K562 (cell line): ENCODE results near the gene CELSR3. TPM values are rescaled to one million over a fixed set of nuclear protein-coding genes. Genes with fewer than 3 reads are reported as not detected.

Source experiments
- BCL6 ChIP-seq: fragments of 250-450 bp; sonication (Bioruptor Pico); IDR thresholded peaks from 2 replicates; pipeline ENCODE4 v1.4.0; 2020
- CAMTA2 ChIP-seq: fragments of 250-450 bp; sonication (Bioruptor Pico); conservative IDR thresholded peaks from 2 replicates; pipeline ENCODE4 v1.5.1; 2022
- ERF ChIP-seq: fragments of 450-650 bp; formaldehyde crosslinking; IDR thresholded peaks from 2 replicates; pipeline ENCODE4 v1.4.0; 2020; ENCODE audit warnings: mild to moderate bottlenecking, mixed read lengths
- ESRRB ChIP-seq: fragments of 250-450 bp; sonication (Bioruptor Pico); IDR thresholded peaks from 2 replicates; pipeline ENCODE4 v1.5.0; 2020; ENCODE audit warnings: mild to moderate bottlenecking, moderate library complexity, borderline replicate concordance
- FOSL1 ChIP-seq: fragments of 200-800 bp; sonication (Bioruptor generic); conservative IDR thresholded peaks from 2 replicates; pipeline ENCODE4 v1.6.1; 2016; ENCODE audit warnings: missing genetic modification characterization, missing compliant biosample characterization
- HDAC3 ChIP-seq: fragments of 450-650 bp; IDR thresholded peaks from 2 replicates; pipeline ENCODE4 v1.6.1; 2018; ENCODE audit warnings: borderline replicate concordance, mild to moderate bottlenecking, moderate library complexity; ENCODE audit not compliant: partially characterized antibody
- MBD2 ChIP-seq: sonication (generic); IDR thresholded peaks from 2 replicates; pipeline ENCODE4 v1.6.1; 2016; ENCODE audit warnings: low read depth, borderline replicate concordance
- MCM2 ChIP-seq: fragments of 450-650 bp; IDR thresholded peaks from 2 replicates; pipeline ENCODE4 v1.6.1; 2017; ENCODE audit warnings: low read depth, mild to moderate bottlenecking
- NUFIP1 ChIP-seq: fragments of 450-650 bp; IDR thresholded peaks from 2 replicates; pipeline ENCODE4 v1.6.1; 2018; ENCODE audit not compliant: partially characterized antibody
- RFX7 ChIP-seq: fragments of 250-450 bp; sonication (Bioruptor Pico); IDR thresholded peaks from 2 replicates; pipeline ENCODE4 v1.5.1; 2021; ENCODE audit warnings: mild to moderate bottlenecking
- SIX5 ChIP-seq, 2 experiments: IDR thresholded peaks; 2 replicates each; pipeline ENCODE4 v1.6.1; 2011; ENCODE audit warnings: low read length in 2 of 2, borderline replicate concordance in 1 of 2, low read depth in 1 of 2, mild to moderate bottlenecking in 1 of 2, moderate library complexity in 1 of 2; ENCODE audit not compliant: insufficient read depth in 1 of 2
- UBTF ChIP-seq, 2 experiments: IDR thresholded peaks; 2 replicates each; pipeline ENCODE4 v1.6.1; 2012; ENCODE audit warnings: improper control_type of control experiment in 2 of 2, low read depth in 2 of 2, low read length in 2 of 2, borderline replicate concordance in 1 of 2
- ZC3H11A ChIP-seq: IDR thresholded peaks from 2 replicates; pipeline ENCODE4 v1.6.1; 2012; ENCODE audit warnings: low read depth, low read length, improper control_type of control experiment
- ZNF23 ChIP-seq: fragments of 250-450 bp; sonication (Bioruptor Pico); IDR thresholded peaks from 2 replicates; pipeline ENCODE4 v1.4.0; 2020; ENCODE audit warnings: mild to moderate bottlenecking
- ZNF277 ChIP-seq: fragments of 250-450 bp; sonication (Bioruptor Pico); IDR thresholded peaks from 2 replicates; pipeline ENCODE4 v1.8.0; 2022; ENCODE audit warnings: inconsistent platforms, mild to moderate bottlenecking, moderate library complexity, borderline replicate concordance
- ZNF407 ChIP-seq: fragments of 450-650 bp; IDR thresholded peaks from 2 replicates; pipeline ENCODE4 v1.6.1; 2016; ENCODE audit warnings: low read depth
- polyA plus RNA-seq, 8 experiments: library from polyadenylated mRNA; depleted of rRNA in 4 of 8; stranded (reverse) in 5 of 8; unstranded in 3 of 8; fragments of >200 nt; fragmentation: Nextera tagmentation in 2 of 8; fragmentation: Illumina TruSeq in 1 of 8; extraction: Ambion mirVana in 2 of 8; extraction: Trizol in 1 of 8; gene quantifications; 2 replicates each; pipeline versions ENCODE4 v1.2.1 to v1.2.3, GENCODE V29; 2011 to 2014; ENCODE audit warnings: inconsistent platforms in 1 of 8, missing spikeins in 1 of 8
- total RNA-seq, 7 experiments: library from RNA; depleted of rRNA in 6 of 7; stranded (reverse); fragments of >200 nt in 6 of 7; fragmentation: Illumina TruSeq in 2 of 7; extraction: Trizol in 2 of 7; gene quantifications; 2 replicates each; pipeline versions ENCODE4 v1.2.1 to v1.2.3, GENCODE V29; 2011 to 2021; ENCODE audit warnings: low replicate concordance in 1 of 7

Gene CELSR3
- total and polyA plus RNA-seq, 9 of the 15 experiments (the other 6 are each of a cell fraction or from before 2014, with no cell fraction given): 0.10 to 2.7 (median 0.76) TPM

GRCh38 chr3:48635222-48636021 lies 27.3 kb downstream of the CELSR3 start, which contains the start of gene SLC26A6 (continued):
- TF ChIP-seq ZNF277 (CRISPR knock-in tag): no peak
- TF ChIP-seq ZC3H11A: no peak
- TF ChIP-seq BCL6 (CRISPR knock-in tag): no peak
- no peak for TF ChIP-seq MCM2
- no peak for TF ChIP-seq ZNF23 (CRISPR knock-in tag)
- TF ChIP-seq FOSL1: peak; percentile 42; the same call in 1 of the 2 replicates
- 0 out of 2 replicates have a peak, but pooled peaks have one; percentile 37 for TF ChIP-seq MBD2
- TF ChIP-seq ERF (CRISPR knock-in tag): no peak
- no peak for TF ChIP-seq NUFIP1
- no peak for TF ChIP-seq RFX7
- no peak for TF ChIP-seq CAMTA2 (CRISPR knock-in tag)
- no peak for TF ChIP-seq ESRRB (CRISPR knock-in tag)
- no peak for TF ChIP-seq HDAC3
- peak; percentile 12 to 95; a peak in 2 of 4 replicates for TF ChIP-seq UBTF (IDR thresholded peaks at IDR 0.05; ENCODE audit: borderline replicate concordance in 1 of 2, low read depth in 2 of 2, low read length in 2 of 2)
- TF ChIP-seq ZNF407: no peak
- no peak for TF ChIP-seq SIX5 (IDR thresholded peaks at IDR 0.05; ENCODE audit: borderline replicate concordance in 1 of 2, insufficient read depth in 1 of 2, low read depth in 1 of 2, low read length in 2 of 2)
